Keratinocyte (primary cell): ENCODE measurements around the gene CLCN2.

Experiments used
- CTCF ChIP-seq, 3 experiments: IDR thresholded peaks in 1 of 3; conservative IDR thresholded peaks in 1 of 3; optimal IDR thresholded peaks in 1 of 3; 2 replicates in 2 of 3; 3 replicates in 1 of 3; pipeline versions ENCODE3 to v1.5.1; 2011; ENCODE audit warnings: low read length in 3 of 3, mild to moderate bottlenecking in 3 of 3, moderate library complexity in 2 of 3, control low read depth in 1 of 3, inconsistent platforms in 1 of 3; ENCODE audit not compliant: insufficient read depth in 2 of 3; ENCODE audit errors: extremely low read depth in 1 of 3
- EZH2 ChIP-seq: IDR thresholded peaks from one replicate; pipeline ENCODE4 v1.6.1; 2012; ENCODE audit warnings: inconsistent platforms, mild to moderate bottlenecking, low read length, moderate library complexity

- TF ChIP-seq CTCF (optimal IDR thresholded peaks at IDR 0.05 in 1 of 3, IDR thresholded peaks at IDR 0.05 in 1 of 3, conservative IDR thresholded peaks at IDR 0.05 in 1 of 3; ENCODE audit: extremely low read depth in 1 of 3, insufficient read depth in 2 of 3, low read length in 3 of 3) (no peak), EZH2 (no peak)
Measured at GRCh38 chr3:184327171-184327570, 34.2 kb downstream of the CLCN2 start.
